Parathyroid adenoma (tissue), 2 donors: ENCODE data around the gene DMD.

Experiments
- H2AFZ ChIP-seq: fragments of 300-600 bp; sonication (generic); one replicate; pipeline ENCODE4 v1.7.0; 2017; ENCODE audit warnings: antibody characterized with exemption, mild to moderate bottlenecking
- H3K27ac ChIP-seq: fragments of 300-600 bp; sonication (generic); one replicate; pipeline ENCODE4 v1.7.0; 2017
- H3K27me3 ChIP-seq: fragments of 300-600 bp; sonication (generic); one replicate; pipeline ENCODE4 v1.7.0; 2017; ENCODE audit warnings: low read length; ENCODE audit not compliant: control insufficient read depth, insufficient read depth
- H3K36me3 ChIP-seq: fragments of 300-600 bp; sonication (generic); one replicate; pipeline ENCODE4 v1.7.0; 2017; ENCODE audit warnings: low read length; ENCODE audit not compliant: control insufficient read depth, insufficient read depth
- H3K4me1 ChIP-seq: fragments of 300-600 bp; sonication (generic); one replicate; pipeline ENCODE4 v1.7.0; 2017; ENCODE audit warnings: control low read depth
- H3K4me2 ChIP-seq: fragments of 300-600 bp; sonication (generic); one replicate; pipeline ENCODE4 v1.7.0; 2017; ENCODE audit warnings: low read length
- H3K4me3 ChIP-seq: fragments of 300-600 bp; sonication (generic); one replicate; pipeline ENCODE4 v1.7.0; 2017; ENCODE audit warnings: low read depth, low read length
- H3K79me2 ChIP-seq: fragments of 300-600 bp; sonication (generic); one replicate; pipeline ENCODE4 v1.7.0; 2017; ENCODE audit warnings: control low read depth
- H3K9ac ChIP-seq: fragments of 300-600 bp; sonication (generic); one replicate; pipeline ENCODE4 v1.7.0; 2017; ENCODE audit warnings: mild to moderate bottlenecking
- H3K9me3 ChIP-seq: fragments of 300-600 bp; sonication (generic); one replicate; pipeline ENCODE4 v1.7.0; 2017; ENCODE audit warnings: low read length; ENCODE audit not compliant: control insufficient read depth
- TF ChIP-seq, protein P1 (sequence below): fragments of 300-600 bp; sonication (generic); IDR thresholded peaks from one replicate; pipeline ENCODE4 v1.7.0; 2017; ENCODE audit warnings: antibody characterized with exemption, mild to moderate bottlenecking
- donor health status: primary hyperparathyroidism.

Gene DMD

DNA sequence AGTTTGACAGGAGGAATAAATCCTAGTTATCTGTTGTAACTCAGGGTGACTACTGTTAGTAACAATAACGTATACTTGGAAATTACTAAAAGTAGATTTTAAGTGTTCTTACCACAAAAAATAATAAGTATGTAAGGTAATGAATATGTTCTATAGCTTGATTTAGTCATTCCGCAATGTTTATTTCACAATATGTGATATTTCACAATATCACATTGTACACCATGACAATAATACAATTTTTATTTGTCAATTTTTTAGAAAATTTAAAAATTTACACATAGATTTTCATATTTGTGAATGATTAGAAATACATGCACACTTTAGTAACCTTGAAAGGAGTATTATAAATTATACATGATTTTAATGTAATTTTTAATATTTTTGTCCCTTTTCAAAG is 1326.8 kb downstream of the DMD start:
- Histone ChIP-seq H3K27me3 (no peaks in the 10 kb centered on the region), H3K79me2 (no peaks in the 10 kb centered on the region), H3K4me3 (no peak overlapping the region), H3K36me3 (no peaks in the 10 kb centered on the region), H2AFZ (no peak overlapping the region), H3K9me3 (no peaks in the 10 kb centered on the region), H3K9ac (no peak overlapping the region), H3K4me2 (no peak overlapping the region), H3K27ac (no peak overlapping the region), H3K4me1 (no peaks in the 10 kb centered on the region)
- TF ChIP-seq, protein P1, sequence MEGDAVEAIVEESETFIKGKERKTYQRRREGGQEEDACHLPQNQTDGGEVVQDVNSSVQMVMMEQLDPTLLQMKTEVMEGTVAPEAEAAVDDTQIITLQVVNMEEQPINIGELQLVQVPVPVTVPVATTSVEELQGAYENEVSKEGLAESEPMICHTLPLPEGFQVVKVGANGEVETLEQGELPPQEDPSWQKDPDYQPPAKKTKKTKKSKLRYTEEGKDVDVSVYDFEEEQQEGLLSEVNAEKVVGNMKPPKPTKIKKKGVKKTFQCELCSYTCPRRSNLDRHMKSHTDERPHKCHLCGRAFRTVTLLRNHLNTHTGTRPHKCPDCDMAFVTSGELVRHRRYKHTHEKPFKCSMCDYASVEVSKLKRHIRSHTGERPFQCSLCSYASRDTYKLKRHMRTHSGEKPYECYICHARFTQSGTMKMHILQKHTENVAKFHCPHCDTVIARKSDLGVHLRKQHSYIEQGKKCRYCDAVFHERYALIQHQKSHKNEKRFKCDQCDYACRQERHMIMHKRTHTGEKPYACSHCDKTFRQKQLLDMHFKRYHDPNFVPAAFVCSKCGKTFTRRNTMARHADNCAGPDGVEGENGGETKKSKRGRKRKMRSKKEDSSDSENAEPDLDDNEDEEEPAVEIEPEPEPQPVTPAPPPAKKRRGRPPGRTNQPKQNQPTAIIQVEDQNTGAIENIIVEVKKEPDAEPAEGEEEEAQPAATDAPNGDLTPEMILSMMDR: no peak

DNA sequence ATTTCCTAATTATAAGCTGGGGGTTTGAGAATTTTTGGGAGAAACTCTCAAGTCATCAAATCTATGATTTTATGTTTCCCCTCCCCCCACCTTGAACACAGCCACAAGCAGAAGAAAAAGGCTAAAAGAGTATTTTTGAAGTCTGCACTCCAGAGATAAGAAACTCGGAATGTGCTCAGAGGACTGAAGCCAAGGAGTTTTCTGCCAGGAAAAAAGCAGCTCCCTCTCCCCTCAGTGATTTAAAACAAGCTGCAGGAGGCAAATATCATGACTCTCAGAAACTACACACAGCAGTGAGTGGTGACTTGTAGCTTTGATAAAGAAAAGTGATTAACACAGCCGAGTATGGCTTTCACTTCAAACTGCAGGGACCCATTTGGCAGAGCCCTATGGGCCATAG is 1339.3 kb downstream of the DMD start:
- Histone ChIP-seq H3K4me1 (no peaks in the 10 kb centered on the region), H3K79me2 (no peaks in the 10 kb centered on the region), H3K27ac (no peak overlapping the region), H3K9me3 (no peaks in the 10 kb centered on the region), H3K9ac (no peak overlapping the region), H3K4me2 (no peak overlapping the region), H3K4me3 (no peak overlapping the region), H3K36me3 (no peaks in the 10 kb centered on the region), H2AFZ (no peak overlapping the region), H3K27me3 (no peaks in the 10 kb centered on the region)
- TF ChIP-seq, protein P1: no peak

DNA sequence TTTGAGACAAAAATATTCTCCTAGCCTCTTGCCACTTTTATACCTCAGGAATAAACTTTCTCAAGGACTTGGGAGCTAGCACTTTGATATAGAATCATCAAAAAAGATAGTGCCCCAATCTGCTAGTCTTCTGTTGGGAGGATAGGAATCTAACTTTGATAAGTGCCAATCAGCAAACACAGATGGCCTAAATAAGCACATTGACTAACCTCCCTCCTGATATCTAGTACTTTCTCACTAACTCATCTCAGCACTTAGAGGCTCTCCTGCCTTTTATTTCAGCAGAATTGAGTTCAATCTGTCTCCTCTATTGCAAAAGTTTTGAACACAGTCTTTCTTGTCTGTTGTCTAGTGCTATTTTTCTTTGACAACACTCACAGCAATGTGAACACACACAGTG is 1341.1 kb downstream of the DMD start:
- H3K9me3 ChIP-seq: no peaks in the 10 kb centered on the region
- no peaks in the 10 kb centered on the region for H3K4me1 ChIP-seq
- no peak overlapping the region for H3K4me3 ChIP-seq
- H3K36me3 ChIP-seq: no peaks in the 10 kb centered on the region
- TF ChIP-seq, protein P1: no peak
- H3K4me2 ChIP-seq: no peak overlapping the region
- H3K79me2 ChIP-seq: no peaks in the 10 kb centered on the region
- H3K9ac ChIP-seq: no peak overlapping the region
- no peaks in the 10 kb centered on the region for H3K27me3 ChIP-seq
- H2AFZ ChIP-seq: no peak overlapping the region
- H3K27ac ChIP-seq: no peak overlapping the region

DNA sequence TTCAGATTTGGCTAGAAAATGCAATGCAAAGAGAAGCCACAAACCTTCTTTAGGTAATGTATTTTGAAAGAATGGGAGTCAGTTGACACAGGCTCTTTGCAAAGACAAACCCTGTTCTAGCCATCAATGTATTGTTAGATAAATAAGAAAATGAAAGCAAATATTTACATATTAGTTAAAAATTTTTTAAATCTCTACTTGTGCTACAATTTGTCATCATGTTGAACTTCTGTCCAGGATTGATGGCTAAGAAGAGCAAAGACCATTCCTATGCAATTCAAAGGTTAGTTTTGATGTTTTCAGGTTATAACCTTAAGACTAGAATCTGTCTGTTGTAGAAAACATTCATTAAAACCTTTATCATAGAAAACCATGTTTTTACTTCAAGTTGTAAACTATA is 1350.7 kb downstream of the DMD start:
- no peaks in the 10 kb centered on the region for H3K9me3 ChIP-seq
- H3K9ac ChIP-seq: no peak overlapping the region
- no peak overlapping the region for H3K4me3 ChIP-seq
- TF ChIP-seq, protein P1: no peak
- H3K27ac ChIP-seq: no peak overlapping the region
- no peaks in the 10 kb centered on the region for H3K27me3 ChIP-seq
- H3K36me3 ChIP-seq: no peaks in the 10 kb centered on the region
- no peak overlapping the region for H3K4me2 ChIP-seq
- no peak overlapping the region for H2AFZ ChIP-seq
- no peaks in the 10 kb centered on the region for H3K79me2 ChIP-seq
- H3K4me1 ChIP-seq: no peaks in the 10 kb centered on the region

DNA sequence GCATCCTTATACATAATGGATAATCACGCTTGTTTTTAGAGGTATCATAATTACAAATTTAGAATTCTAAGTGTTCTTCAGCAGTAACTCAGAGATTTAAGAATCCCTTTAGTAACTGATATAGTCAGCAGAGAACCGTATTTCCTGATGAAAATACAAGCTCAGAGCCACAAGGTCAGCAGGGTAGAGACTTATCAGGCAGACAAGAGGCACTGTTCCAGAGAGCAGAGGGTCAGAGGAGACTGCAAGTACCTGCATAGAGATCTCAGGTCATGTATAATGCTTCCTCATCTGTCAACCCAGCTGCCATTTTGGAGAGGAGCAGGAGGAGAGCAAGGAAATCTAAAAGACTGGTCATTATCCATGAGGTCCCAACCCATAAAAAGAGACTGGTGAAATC is 1352.4 kb downstream of the DMD start:
- TF ChIP-seq, protein P1: no peak
- Histone ChIP-seq H3K36me3 (no peaks in the 10 kb centered on the region), H3K27me3 (no peaks in the 10 kb centered on the region), H3K4me3 (no peak overlapping the region), H3K27ac (no peak overlapping the region), H3K9ac (no peak overlapping the region), H3K79me2 (no peaks in the 10 kb centered on the region), H3K9me3 (no peaks in the 10 kb centered on the region), H3K4me2 (no peak overlapping the region), H3K4me1 (no peaks in the 10 kb centered on the region), H2AFZ (no peak overlapping the region)
